ENCODE measurements around the gene MARK1.
"Not testable (repeated sequence)": the region's sequence is repeated elsewhere in the genome, so short reads cannot be mapped to it uniquely, and the experiment has no call there.

Gene MARK1

GRCh38 chr1:220677251-220677650, 149.3 kb downstream of the MARK1 start:
- H3K4me3 ChIP-seq (ENCODE audit: low read depth, low read length) = no peak overlapping the region
- TF ChIP-seq CTCF (IDR thresholded peaks at IDR 0.05; ENCODE audit: borderline replicate concordance, insufficient read depth, low read depth, low read length) = no peak

GRCh38 chr1:220680085-220680687, 152.2 kb downstream of the MARK1 start:
- TF ChIP-seq CTCF (IDR thresholded peaks at IDR 0.05; ENCODE audit: borderline replicate concordance, insufficient read depth, low read depth, low read length) = peak; percentile 62; the same call in 1 of the 2 replicates

GRCh38 chr1:220681220-220681880, 153.4 kb downstream of the MARK1 start:
- H3K4me3 ChIP-seq (ENCODE audit: low read depth, low read length) = no peak overlapping the region
- no peak for TF ChIP-seq CTCF (IDR thresholded peaks at IDR 0.05; ENCODE audit: borderline replicate concordance, insufficient read depth, low read depth, low read length)

More at GRCh38 chr1:220680085-220680687, 152.2 kb downstream of the MARK1 start:
- no peak overlapping the region for H3K4me3 ChIP-seq (ENCODE audit: low read depth, low read length)

GRCh38 chr1:220682901-220683576, 155.1 kb downstream of the MARK1 start:
- no peak overlapping the region for H3K4me3 ChIP-seq (ENCODE audit: low read depth, low read length)
- TF ChIP-seq CTCF (IDR thresholded peaks at IDR 0.05; ENCODE audit: borderline replicate concordance, insufficient read depth, low read depth, low read length) = no peak

- H3K4me3 ChIP-seq (ENCODE audit: low read depth, low read length) = not testable (repeated sequence)
These were observed 155.8 kb downstream of the MARK1 start for GRCh38 chr1:220683716-220684115.

- no peak overlapping the region for H3K4me3 ChIP-seq (ENCODE audit: low read depth, low read length)
- TF ChIP-seq CTCF (IDR thresholded peaks at IDR 0.05; ENCODE audit: borderline replicate concordance, insufficient read depth, low read depth, low read length) = no peak
These were observed 157.0 kb downstream of the MARK1 start for GRCh38 chr1:220684890-220685289.

GRCh38 chr1:220685879-220686278, 157.9 kb downstream of the MARK1 start:
- H3K4me3 ChIP-seq (ENCODE audit: low read depth, low read length) = no peak overlapping the region
- no peak for TF ChIP-seq CTCF (IDR thresholded peaks at IDR 0.05; ENCODE audit: borderline replicate concordance, insufficient read depth, low read depth, low read length)
